HCT116 (cell line): Measurements from ENCODE around the gene ERVW-1. TPM values are rescaled to one million over a fixed set of nuclear protein-coding genes. Genes with fewer than 3 reads are reported as not detected.

Source experiments
- ATAC-seq: fragments of 200-7000 bp; cut with Tn5 transposase; 2 replicates; pipeline ENCODE4 v1.9.1; 2020; ENCODE audit warnings: mild to moderate bottlenecking, moderate library complexity
- BruUV-seq: library from RNA; stranded (reverse); fragments of 400-500 nt; replicated peaks from 2 replicates; lab custom pipeline; 2021; lab: Mats Ljungman, UMichigan
- CTCF ChIA-PET: fragments of 300-600 bp; sonication (Branson Sonifier 250); formaldehyde crosslinking; loops from one replicate; lab custom pipeline; 2021; ENCODE audit warnings: antibody characterized with exemption; lab: Charles Lee
- POLR2A ChIA-PET: fragments of 300-600, 350-600 bp; sonication (Branson Sonifier 250); formaldehyde crosslinking; loops from one replicate; lab custom pipeline; 2021; ENCODE audit warnings: antibody characterized with exemption; lab: Charles Lee
- RAD21 ChIA-PET, 2 experiments: fragments of 300-600 bp; sonication (Branson Sonifier 250); formaldehyde crosslinking; loops; one replicate each; lab custom pipeline; 2023; ENCODE audit warnings: low total read pairs in 2 of 2; ENCODE audit not compliant: uncharacterized antibody in 2 of 2, unreplicated experiment in 2 of 2, low non-redundant PET in 1 of 2; lab: Charles Lee
- DNase-seq: peaks from one replicate; pipeline ENCODE4 v3.0.0-alpha.2; 2010; ENCODE audit warnings: low read depth, low spot score
- H2AFZ ChIP-seq: fragments of 200-600 bp; shearing (Covaris generic), sonication (generic); 2 replicates; pipeline ENCODE4 v1.6.1; 2017; ENCODE audit warnings: low read depth, mixed run types, mixed read lengths, antibody characterized with exemption, low read length; ENCODE audit not compliant: poor library complexity, severe bottlenecking
- H3K27ac ChIP-seq: 2 replicates; pipeline ENCODE4 v1.5.1; 2012; ENCODE audit warnings: low read depth, low read length
- H3K27me3 ChIP-seq: fragments of 200-600 bp; sonication (generic); 2 replicates; pipeline ENCODE4 v1.6.1; 2016; ENCODE audit warnings: mixed run types, low read length, mixed read lengths; ENCODE audit not compliant: insufficient read depth
- H3K36me3 ChIP-seq, 2 experiments: fragments of 200-500 bp in 1 of 2; fragments of 200-600 bp in 1 of 2; sonication (Bioruptor generic) in 1 of 2; sonication (generic) in 1 of 2; 2 replicates each; pipeline versions ENCODE4 v1.5.1 to v1.6.1; 2014 to 2016; ENCODE audit warnings: low read length in 2 of 2, inconsistent platforms in 1 of 2, mixed read lengths in 1 of 2, mixed run types in 1 of 2; ENCODE audit not compliant: insufficient read depth in 2 of 2, control insufficient read depth in 1 of 2
- H3K4me1 ChIP-seq, 2 experiments: fragments of 200-600 bp in 1 of 2; sonication (generic) in 1 of 2; 2 replicates each; pipeline versions ENCODE4 v1.5.1 to v1.6.1; 2012 to 2017; ENCODE audit warnings: low read length in 2 of 2, inconsistent platforms in 1 of 2, mild to moderate bottlenecking in 1 of 2, mixed read lengths in 1 of 2, mixed run types in 1 of 2, moderate library complexity in 1 of 2; ENCODE audit not compliant: insufficient read depth in 2 of 2, control insufficient read depth in 1 of 2
- H3K4me2 ChIP-seq: fragments of 200-600 bp; sonication (generic); 2 replicates; pipeline ENCODE4 v1.6.1; 2017; ENCODE audit warnings: mixed run types, low read length, mixed read lengths
- H3K4me3 ChIP-seq, 2 experiments: fragments of 200-600 bp in 1 of 2; sonication (generic) in 1 of 2; replicated peaks in 1 of 2; 2 replicates each; pipeline ENCODE4 v1.5.1; 2011 to 2016; ENCODE audit warnings: low read length in 2 of 2, control low read depth in 1 of 2, low read depth in 1 of 2, mild to moderate bottlenecking in 1 of 2, mixed read lengths in 1 of 2, mixed run types in 1 of 2
- H3K79me2 ChIP-seq: fragments of 200-600 bp; sonication (generic); 2 replicates; pipeline ENCODE4 v1.6.1; 2017; ENCODE audit warnings: mild to moderate bottlenecking, mixed run types, low read length, moderate library complexity, mixed read lengths; ENCODE audit not compliant: insufficient read depth
- H3K9ac ChIP-seq: fragments of 200-600 bp; sonication (generic); 2 replicates; pipeline ENCODE4 v1.6.1; 2016; ENCODE audit warnings: low read length, mixed read lengths
- H3K9me2 ChIP-seq: fragments of 200-600 bp; sonication (generic), shearing (Covaris generic); 2 replicates; pipeline ENCODE4 v1.6.1; 2017; ENCODE audit warnings: mixed run types, mild to moderate bottlenecking, moderate library complexity; ENCODE audit not compliant: insufficient read depth
- H3K9me3 ChIP-seq, 2 experiments: fragments of 200-500 bp in 1 of 2; fragments of 200-600 bp in 1 of 2; sonication (Bioruptor generic) in 1 of 2; sonication (generic) in 1 of 2; 2 replicates each; pipeline ENCODE4 v1.6.1; 2014 to 2017; ENCODE audit warnings: low read length in 2 of 2, mixed read lengths in 2 of 2, inconsistent platforms in 1 of 2, low read depth in 1 of 2, mild to moderate bottlenecking in 1 of 2, mixed run types in 1 of 2, moderate library complexity in 1 of 2; ENCODE audit not compliant: control insufficient read depth in 1 of 2, insufficient read depth in 1 of 2
- H4K20me1 ChIP-seq: fragments of 200-600 bp; sonication (generic), shearing (Covaris generic); 2 replicates; pipeline ENCODE4 v1.6.1; 2017; ENCODE audit warnings: mixed run types, mild to moderate bottlenecking, moderate library complexity; ENCODE audit not compliant: insufficient read depth
- CTCF ChIP-seq, 3 experiments: fragments of 200-600 bp in 1 of 3; sonication (generic) in 1 of 3; IDR thresholded peaks in 2 of 3; conservative IDR thresholded peaks in 1 of 3; 2 replicates each; pipeline ENCODE4 v1.5.1; 2012 to 2017; ENCODE audit warnings: low read depth in 2 of 3, low read length in 2 of 3, antibody characterized with exemption in 1 of 3, borderline replicate concordance in 1 of 3, control low read depth in 1 of 3, mild to moderate bottlenecking in 1 of 3, mixed read lengths in 1 of 3, mixed run types in 1 of 3, moderate library complexity in 1 of 3; ENCODE audit not compliant: insufficient read depth in 1 of 3
- POLR2A ChIP-seq: IDR thresholded peaks from 2 replicates; pipeline ENCODE4 v1.7.0; 2011; ENCODE audit warnings: borderline replicate concordance; ENCODE audit not compliant: insufficient read depth, insufficient read length; ENCODE audit errors: extremely low read depth
- SP1 ChIP-seq: IDR thresholded peaks from 2 replicates; pipeline ENCODE4 v1.6.1; 2012; ENCODE audit warnings: low read depth
- SRF ChIP-seq: IDR thresholded peaks from 2 replicates; pipeline ENCODE4 v1.6.1; 2012; ENCODE audit warnings: low read depth
- YY1 ChIP-seq: IDR thresholded peaks from 2 replicates; pipeline ENCODE4 v1.6.1; 2011; ENCODE audit warnings: low read length, low read depth, moderate library complexity, mild to moderate bottlenecking; ENCODE audit not compliant: insufficient replicate concordance; ENCODE audit errors: extremely low read depth
- ZBTB33 ChIP-seq: IDR thresholded peaks from 2 replicates; pipeline ENCODE4 v1.6.1; 2011; ENCODE audit warnings: mild to moderate bottlenecking, low read length, moderate library complexity; ENCODE audit not compliant: insufficient replicate concordance; ENCODE audit errors: extremely low read depth
- ZFX ChIP-seq: fragments of 450-650 bp; IDR thresholded peaks from 2 replicates; pipeline ENCODE4 v1.6.1; 2017
- intact Hi-C: fragments of 100-400 bp; cut with micrococcal nuclease; formaldehyde crosslinking; loops from 2 replicates; pipeline ENCODE4 v1.10.0; 2022
- total RNA-seq: library from RNA; stranded (reverse); gene quantifications from one replicate; pipeline ENCODE4 v1.2.1, GENCODE V29; 2021; ENCODE audit not compliant: unreplicated experiment

Gene ERVW-1
- total RNA-seq, 1 experiment from 2014 or later, result not detected

DNA sequence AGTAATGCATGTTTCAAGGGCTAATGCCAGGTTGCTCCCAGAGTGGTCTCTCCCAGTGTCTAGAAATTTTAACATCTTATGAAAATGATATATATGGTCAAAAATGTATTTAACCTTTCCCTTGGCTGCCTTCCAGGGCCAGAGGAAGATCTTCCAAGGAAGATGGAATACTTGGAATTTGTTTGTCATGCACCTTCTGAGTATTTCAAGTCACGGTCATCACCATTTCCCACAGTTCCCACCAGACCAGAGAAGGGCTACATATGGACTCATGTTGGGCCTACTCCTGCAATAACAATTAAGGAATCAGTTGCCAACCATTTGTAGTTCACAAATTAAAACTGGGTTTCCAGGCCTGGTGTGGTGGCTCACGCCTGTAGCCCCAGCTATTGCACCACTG, 21.5 kb downstream of the ERVW-1 start:
- H3K36me3 ChIP-seq, result peaks cover 26 to 45% of the 10 kb centered on the region in 2 experiments; a peak in 3 of 4 replicates
- H3K4me2 ChIP-seq, result no peak overlapping the region
- H2AFZ ChIP-seq, result no peak overlapping the region
- POLR2A ChIA-PET, result no interaction called here
- peaks cover 9% of the 10 kb centered on the region; the same call in 1 of the 2 replicates for H3K79me2 ChIP-seq
- RAD21 ChIA-PET, result no interaction called here
- H4K20me1 ChIP-seq, result no peaks in the 10 kb centered on the region
- intact Hi-C loops, result loop anchor here (5.0 kb wide), 1 partner anchor 514 kb away; the partner anchor contains the start of gene AKAP9
- TF ChIP-seq SRF (no peak), CTCF (IDR thresholded peaks at IDR 0.05 in 2 of 3, conservative IDR thresholded peaks at IDR 0.05 in 1 of 3; ENCODE audit: borderline replicate concordance in 1 of 3, insufficient read depth in 1 of 3, low read depth in 2 of 3, low read length in 2 of 3) (no peak), ZFX (no peak)
- ATAC-seq, result no peak
- no peak for DNase-seq
- no TSS peak for BruUV-seq
- no peaks in the 10 kb centered on the region for H3K27me3 ChIP-seq
- no peak overlapping the region for H3K4me3 ChIP-seq
- H3K9me2 ChIP-seq, result no peaks in the 10 kb centered on the region
- no peak overlapping the region for H3K9ac ChIP-seq
- CTCF ChIA-PET, result no interaction called here
- no peaks in the 10 kb centered on the region for H3K9me3 ChIP-seq
- no peak overlapping the region for H3K27ac ChIP-seq
- no peaks in the 10 kb centered on the region for H3K4me1 ChIP-seq

- Histone ChIP-seq H3K9me2 (no peaks in the 10 kb centered on the region), H3K9me3 (no peaks in the 10 kb centered on the region), H3K36me3 (peaks cover 33 to 62% of the 10 kb centered on the region in 2 experiments), H2AFZ (no peak overlapping the region), H3K9ac (no peak overlapping the region), H3K4me2 (no peak overlapping the region), H4K20me1 (no peaks in the 10 kb centered on the region), H3K79me2 (peaks cover 33% of the 10 kb centered on the region), H3K27ac (no peak overlapping the region), H3K4me1 (peaks cover 3 to 10% of the 10 kb centered on the region in 2 experiments; a peak in 3 of 4 replicates), H3K4me3 (no peak overlapping the region), H3K27me3 (no peaks in the 10 kb centered on the region)
- no TSS peak for BruUV-seq
- intact Hi-C loops, result no loop called here
- no peak for ATAC-seq
- TF ChIP-seq SP1, result no peak
- no peak for TF ChIP-seq YY1
- TF ChIP-seq SRF, result no peak
- TF ChIP-seq ZBTB33, result no peak
- TF ChIP-seq POLR2A, result no peak
- DNase-seq, result no peak
- POLR2A ChIA-PET, result no interaction called here
- CTCF ChIA-PET, result no interaction called here
- RAD21 ChIA-PET, result no interaction called here
Observed at GRCh38 chr7:92451645-92452044, 26.1 kb downstream of the ERVW-1 start.
